H1 (cell line): ENCODE data around the gene HMGB1.

Experiments
- ATF3 ChIP-seq: IDR thresholded peaks from 2 replicates; pipeline ENCODE4 v1.6.1; 2011; ENCODE audit warnings: low read depth, mild to moderate bottlenecking, low read length; ENCODE audit not compliant: insufficient read depth
- CREB1 ChIP-seq: IDR thresholded peaks from 2 replicates; pipeline ENCODE4 v1.6.1; 2012; ENCODE audit warnings: inconsistent platforms
- CTCF ChIP-seq, 3 experiments: IDR thresholded peaks; 1 replicate in 2 of 3; 2 replicates in 1 of 3; pipeline versions ENCODE4 v1.5.1 to v1.6.1; 2011; ENCODE audit warnings: low read length in 3 of 3, mild to moderate bottlenecking in 3 of 3, inconsistent platforms in 2 of 3, low read depth in 1 of 3, moderate library complexity in 1 of 3; ENCODE audit not compliant: insufficient read depth in 1 of 3; ENCODE audit errors: control extremely low read depth in 1 of 3
- EGR1 ChIP-seq: IDR thresholded peaks from 2 replicates; pipeline ENCODE4 v1.6.1; 2011; ENCODE audit warnings: low read depth, low read length, borderline replicate concordance
- JUND ChIP-seq: IDR thresholded peaks from 2 replicates; pipeline ENCODE4 v1.6.1; 2011; ENCODE audit warnings: mild to moderate bottlenecking, improper control_type of control experiment, low read length
- NANOG ChIP-seq: IDR thresholded peaks from 2 replicates; pipeline ENCODE4 v1.6.1; 2011; ENCODE audit warnings: low read length, low read depth, mild to moderate bottlenecking, inconsistent platforms; ENCODE audit not compliant: insufficient read depth, poor library complexity, severe bottlenecking
- POLR2A ChIP-seq, 2 experiments: IDR thresholded peaks; 1 replicate in 1 of 2; 2 replicates in 1 of 2; pipeline ENCODE4 v1.6.1; 2011; ENCODE audit warnings: low read depth in 2 of 2, low read length in 2 of 2, mild to moderate bottlenecking in 2 of 2; ENCODE audit errors: control extremely low read depth in 1 of 2
- RBBP5 ChIP-seq: IDR thresholded peaks from 2 replicates; pipeline ENCODE4 v1.7.1; 2012; ENCODE audit warnings: low read depth, mild to moderate bottlenecking, inconsistent platforms, low read length, moderate library complexity, borderline replicate concordance
- SRF ChIP-seq: IDR thresholded peaks from 2 replicates; pipeline ENCODE4 v1.6.1; 2011; ENCODE audit warnings: mild to moderate bottlenecking, low read depth, low read length, moderate library complexity
- TAF7 ChIP-seq: optimal IDR thresholded peaks from 2 replicates; pipeline ENCODE3; 2011; ENCODE audit warnings: low read depth, mild to moderate bottlenecking, inconsistent platforms, low read length, moderate library complexity, borderline replicate concordance
- TEAD4 ChIP-seq: IDR thresholded peaks from 2 replicates; pipeline ENCODE4 v1.6.1; 2012; ENCODE audit warnings: low read depth, low read length, inconsistent platforms, mixed read lengths
- USF2 ChIP-seq: IDR thresholded peaks from 2 replicates; pipeline ENCODE4 v1.6.1; 2011; ENCODE audit warnings: low read length, improper control_type of control experiment
- YY1 ChIP-seq: IDR thresholded peaks from 2 replicates; pipeline ENCODE4 v1.6.1; 2011; ENCODE audit warnings: low read depth, mild to moderate bottlenecking, low read length
- ZNF274 ChIP-seq: IDR thresholded peaks from 2 replicates; pipeline ENCODE4 v1.7.0; 2012; ENCODE audit warnings: low read length, borderline replicate concordance; ENCODE audit errors: extremely low read depth

- TF ChIP-seq EGR1 (no peak), CTCF (IDR thresholded peaks at IDR 0.05; ENCODE audit: control extremely low read depth in 1 of 3, insufficient read depth in 1 of 3, low read depth in 1 of 3, low read length in 3 of 3) (no peak), YY1 (no peak), TAF7 (no peak), JUND (no peak), POLR2A (IDR thresholded peaks at IDR 0.05; ENCODE audit: control extremely low read depth in 1 of 2, low read depth in 2 of 2, low read length in 2 of 2) (no peak), ATF3 (no peak), NANOG (no peak), ZNF274 (no peak), SRF (no peak), TEAD4 (no peak), CREB1 (no peak), RBBP5 (no peak), USF2 (no peak)
These were observed 45.2 kb upstream of the HMGB1 start for GRCh38 chr13:30510811-30511371.
